HepG2 (cell line): ENCODE results near the gene ZNF440. TPM values are rescaled to one million over a fixed set of nuclear protein-coding genes. Genes with fewer than 3 reads are reported as not detected.

Source experiments
- ATAC-seq: fragments of 200-7000 bp; cut with Tn5 transposase; 3 replicates; pipeline ENCODE4 v1.9.1; 2020; ENCODE audit warnings: mild to moderate bottlenecking, moderate library complexity
- BruUV-seq: library from RNA; stranded (reverse); fragments of 400-500 nt; replicated peaks from 2 replicates; lab custom pipeline; 2021; lab: Mats Ljungman, UMichigan
- CTCF ChIA-PET: fragments of 300-600 bp; formaldehyde crosslinking; extraction: SDS; loops from one replicate; lab custom pipeline; 2021; ENCODE audit warnings: low total read pairs, inconsistent platforms, low intra/inter-chr PET ratio; lab: Yijun Ruan, JAX
- POLR2A ChIA-PET: fragments of 350-600 bp; sonication (Branson Sonifier 250); formaldehyde crosslinking; loops from one replicate; lab custom pipeline; 2020; ENCODE audit warnings: antibody characterized with exemption, inconsistent platforms; lab: Yijun Ruan, JAX
- DNase-seq: peaks from one replicate; pipeline ENCODE4 v3.0.0-alpha.2; 2015; ENCODE audit warnings: low spot score
- FAIRE-seq: peaks from 3 replicates; lab custom pipeline; 2011; peaks lifted over from hg19 to GRCh38; lab: Jason Lieb, UNC
- H2AFZ ChIP-seq: one replicate; pipeline ENCODE4 v1.6.1; 2011; ENCODE audit warnings: low read length, inconsistent platforms
- H3K27ac ChIP-seq: fragments of 300-600 bp; 3 replicates; pipeline ENCODE4 v1.8.0; 2011; ENCODE audit warnings: mixed run types, mild to moderate bottlenecking, mixed read lengths, low read length, inconsistent platforms; ENCODE audit not compliant: insufficient read depth; ENCODE audit errors: extremely low read length
- H3K27me3 ChIP-seq, 2 experiments: fragments of 200-600 bp in 1 of 2; 2 replicates in 1 of 2; 3 replicates in 1 of 2; pipeline versions ENCODE4 v1.6.0 to v1.8.0; 2011; ENCODE audit warnings: low read length in 2 of 2, mild to moderate bottlenecking in 2 of 2, moderate library complexity in 2 of 2, inconsistent platforms in 1 of 2; ENCODE audit not compliant: insufficient read depth in 2 of 2, control insufficient read depth in 1 of 2
- H3K36me3 ChIP-seq, 2 experiments: fragments of 200-600 bp in 1 of 2; replicated peaks in 1 of 2; 2 replicates in 1 of 2; 3 replicates in 1 of 2; pipeline versions ENCODE4 v1.5.1 to v1.8.0; 2011; ENCODE audit warnings: low read length in 2 of 2, inconsistent platforms in 1 of 2; ENCODE audit not compliant: insufficient read depth in 2 of 2, control insufficient read depth in 1 of 2
- H3K4me1 ChIP-seq: 2 replicates; pipeline ENCODE4 v1.5.1; 2012; ENCODE audit warnings: low read length, inconsistent platforms; ENCODE audit not compliant: insufficient read depth
- H3K4me2 ChIP-seq: 2 replicates; pipeline ENCODE4 v1.6.0; 2011; ENCODE audit warnings: low read depth, low read length, inconsistent platforms
- H3K4me3 ChIP-seq, 3 experiments: fragments of 200-600 bp in 1 of 3; sonication (generic), shearing (Covaris generic) in 1 of 3; replicated peaks in 1 of 3; 2 replicates each; pipeline ENCODE4 v1.5.1; 2011 to 2016; ENCODE audit warnings: low read length in 3 of 3, inconsistent platforms in 2 of 3, low read depth in 2 of 3, mild to moderate bottlenecking in 2 of 3, control low read depth in 1 of 3, mixed read lengths in 1 of 3; ENCODE audit not compliant: insufficient read depth in 1 of 3
- H3K79me2 ChIP-seq: one replicate; pipeline ENCODE4 v1.6.1; 2011; ENCODE audit warnings: low read length, inconsistent platforms; ENCODE audit not compliant: insufficient read depth
- H3K9ac ChIP-seq: 2 replicates; pipeline ENCODE4 v1.6.0; 2011; ENCODE audit warnings: mild to moderate bottlenecking, low read depth, low read length, inconsistent platforms; ENCODE audit not compliant: insufficient read depth
- H3K9me3 ChIP-seq: 2 replicates; pipeline ENCODE4 v1.5.1; 2012; ENCODE audit warnings: mild to moderate bottlenecking, low read length
- H4K20me1 ChIP-seq: 2 replicates; pipeline ENCODE4 v1.6.0; 2011; ENCODE audit warnings: inconsistent platforms, mild to moderate bottlenecking, low read length, moderate library complexity; ENCODE audit not compliant: insufficient read depth
- HNRNPH1 ChIP-seq: fragments of 200-400 bp; formaldehyde crosslinking; optimal IDR thresholded peaks from 2 replicates; pipeline ENCODE3; 2017; ENCODE audit warnings: mild to moderate bottlenecking, low read depth, low read length
- JARID2 ChIP-seq: sonication (generic); formaldehyde crosslinking; IDR thresholded peaks from 2 replicates; pipeline ENCODE4 v1.8.1; 2023; ENCODE audit warnings: missing genetic modification reagents, inconsistent platforms; ENCODE audit not compliant: insufficient replicate concordance
- KLF16 ChIP-seq, 2 experiments: sonication (generic) in 1 of 2; formaldehyde crosslinking in 1 of 2; IDR thresholded peaks; 2 replicates each; pipeline versions ENCODE4 v1.6.1 to v1.8.0; 2016 to 2023; ENCODE audit warnings: missing genetic modification reagents in 2 of 2, missing compliant biosample characterization in 1 of 2
- MYC ChIP-seq: sonication (generic); formaldehyde crosslinking; IDR thresholded peaks from 2 replicates; pipeline ENCODE4 v1.9.0; 2021; ENCODE audit warnings: missing genetic modification reagents, borderline replicate concordance
- SKI ChIP-seq: fragments of 450-650 bp; IDR thresholded peaks from one replicate; pipeline ENCODE4 v1.6.1; 2018; ENCODE audit warnings: mild to moderate bottlenecking; ENCODE audit not compliant: partially characterized antibody
- ZBTB8A ChIP-seq: sonication (generic); formaldehyde crosslinking; IDR thresholded peaks from 2 replicates; pipeline ENCODE4 v1.4.0; 2020; ENCODE audit warnings: mild to moderate bottlenecking, low read depth, missing genetic modification reagents, borderline replicate concordance
- ZFP1 ChIP-seq: IDR thresholded peaks from 2 replicates; pipeline ENCODE4 v1.6.1; 2016
- ZNF225 ChIP-seq: sonication (generic); formaldehyde crosslinking; IDR thresholded peaks from 2 replicates; pipeline ENCODE4 v1.4.0; 2020; ENCODE audit warnings: mild to moderate bottlenecking, missing genetic modification reagents
- ZNF563 ChIP-seq: sonication (generic); formaldehyde crosslinking; IDR thresholded peaks from 2 replicates; pipeline ENCODE4 v1.8.0; 2022; ENCODE audit warnings: mild to moderate bottlenecking, moderate library complexity, missing genetic modification reagents
- ZNF605 ChIP-seq: sonication (generic); formaldehyde crosslinking; IDR thresholded peaks from 2 replicates; pipeline ENCODE4 v1.8.0; 2022; ENCODE audit warnings: mild to moderate bottlenecking, missing genetic modification reagents
- ZNF749 ChIP-seq: sonication (generic); formaldehyde crosslinking; IDR thresholded peaks from 2 replicates; pipeline ENCODE4 v1.8.0; 2022; ENCODE audit warnings: mild to moderate bottlenecking, missing genetic modification reagents, moderate library complexity, borderline replicate concordance
- WGBS: methylation state at CpG from one replicate; pipeline ENCODE4 v1.1.6; 2017; ENCODE audit warnings: low lambda C conversion rate; 5-methylcytosine and 5-hydroxymethylcytosine counted together
- in situ Hi-C: cut with HindIII; loops from 2 replicates; pipeline ENCODE4 v1.10.0; 2017; ENCODE audit warnings: low pct_unique_long_range_greater_than_20kb; ENCODE audit not compliant: extremely low pct_ligation_motif_present
- intact Hi-C: fragments of 100-400 bp; cut with micrococcal nuclease; formaldehyde crosslinking; loops from one replicate; pipeline ENCODE4 v1.10.0; 2022; ENCODE audit not compliant: unreplicated experiment
- polyA plus RNA-seq, 8 experiments: library from polyadenylated mRNA; depleted of rRNA in 3 of 8; stranded (reverse) in 7 of 8; unstranded in 1 of 8; fragments of >200 nt; fragmentation: Illumina TruSeq in 4 of 8; extraction: Trizol in 4 of 8; gene quantifications; 2 replicates each; pipeline versions ENCODE4 v1.2.1 to v1.2.3, GENCODE V29; 2011 to 2016; ENCODE audit warnings: low read depth in 4 of 8, missing spikeins in 1 of 8, mixed read lengths in 1 of 8; ENCODE audit not compliant: insufficient read depth in 1 of 8
- total RNA-seq, 5 experiments: library from RNA; depleted of rRNA; stranded (reverse); fragments of >200 nt; fragmentation: Illumina TruSeq; extraction: Trizol; gene quantifications; 2 replicates each; pipeline ENCODE4 v1.2.3, GENCODE V29; 2016; ENCODE audit warnings: low read depth in 1 of 5
- TF ChIP-seq, protein P1 (sequence below): sonication (generic); formaldehyde crosslinking; IDR thresholded peaks from 2 replicates; pipeline ENCODE4 v1.8.0; 2022; ENCODE audit warnings: mild to moderate bottlenecking, missing genetic modification reagents, borderline replicate concordance
- TF ChIP-seq, protein P2 (sequence below): fragments of 450-650 bp; IDR thresholded peaks from 2 replicates; pipeline ENCODE4 v1.6.1; 2016
- TF ChIP-seq, protein P3 (sequence below): sonication (generic); formaldehyde crosslinking; IDR thresholded peaks from 2 replicates; pipeline ENCODE4 v1.5.0; 2020; ENCODE audit warnings: missing genetic modification reagents
- TF ChIP-seq, protein P4 (sequence below): sonication (generic); formaldehyde crosslinking; IDR thresholded peaks from 2 replicates; pipeline ENCODE4 v1.8.1; 2023; ENCODE audit warnings: mild to moderate bottlenecking, inconsistent platforms, moderate library complexity, missing genetic modification reagents, borderline replicate concordance

Gene ZNF440
- total and polyA plus RNA-seq, 2 of the 13 experiments (the other 11 are each of a cell fraction or from before 2014, with no cell fraction given) = 2.7 to 12.4 TPM

DNA sequence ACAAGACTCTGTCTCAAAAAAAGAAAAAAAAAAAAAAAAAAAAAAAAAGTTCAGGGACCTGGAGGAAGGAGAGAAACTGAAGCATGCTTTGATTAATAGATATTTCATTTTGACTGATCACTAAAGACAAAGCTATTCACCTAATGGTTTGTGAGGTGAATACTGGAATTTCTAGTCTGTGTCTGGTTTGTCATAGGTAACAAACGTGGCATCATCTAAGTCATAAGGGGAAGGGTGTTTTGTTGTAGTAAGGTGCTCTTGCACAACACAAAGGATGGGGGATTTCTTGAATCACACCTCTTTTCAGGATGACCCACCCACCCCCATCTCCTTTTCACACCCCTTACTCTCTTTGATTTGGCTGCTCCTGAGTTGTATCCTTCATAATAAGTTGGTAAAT lies 59.7 kb downstream of the ZNF440 start:
- in situ Hi-C loops = no loop called here
- H3K36me3 ChIP-seq = no peaks in the 10 kb centered on the region; a peak in 2 of 5 replicates
- H3K4me3 ChIP-seq = no peak overlapping the region
- POLR2A ChIA-PET = no interaction called here
- BruUV-seq = no TSS peak
- H3K9ac ChIP-seq = no peak overlapping the region
- no peaks in the 10 kb centered on the region for H4K20me1 ChIP-seq
- H3K27me3 ChIP-seq = no peaks in the 10 kb centered on the region
- DNase-seq = no peak
- intact Hi-C loops = no loop called here
- no peak overlapping the region for H3K27ac ChIP-seq
- no peak overlapping the region for H3K4me2 ChIP-seq
- H3K4me1 ChIP-seq = peaks cover 13% of the 10 kb centered on the region
- ATAC-seq = no peak
- no peaks in the 10 kb centered on the region for H3K79me2 ChIP-seq
- TF ChIP-seq ZNF605 (CRISPR knock-in tag) (no peak), ZFP1 (CRISPR knock-in tag) (no peak), SKI (no peak), ZNF749 (CRISPR knock-in tag) (no peak), ZBTB8A (CRISPR knock-in tag) (no peak), HNRNPH1 (no peak), ZNF225 (CRISPR knock-in tag) (no peak), MYC (no peak), ZNF563 (CRISPR knock-in tag) (no peak), JARID2 (CRISPR knock-in tag) (no peak), KLF16 (CRISPR knock-in tag; IDR thresholded peaks at IDR 0.05) (no peak)
- TF ChIP-seq, protein P1, sequence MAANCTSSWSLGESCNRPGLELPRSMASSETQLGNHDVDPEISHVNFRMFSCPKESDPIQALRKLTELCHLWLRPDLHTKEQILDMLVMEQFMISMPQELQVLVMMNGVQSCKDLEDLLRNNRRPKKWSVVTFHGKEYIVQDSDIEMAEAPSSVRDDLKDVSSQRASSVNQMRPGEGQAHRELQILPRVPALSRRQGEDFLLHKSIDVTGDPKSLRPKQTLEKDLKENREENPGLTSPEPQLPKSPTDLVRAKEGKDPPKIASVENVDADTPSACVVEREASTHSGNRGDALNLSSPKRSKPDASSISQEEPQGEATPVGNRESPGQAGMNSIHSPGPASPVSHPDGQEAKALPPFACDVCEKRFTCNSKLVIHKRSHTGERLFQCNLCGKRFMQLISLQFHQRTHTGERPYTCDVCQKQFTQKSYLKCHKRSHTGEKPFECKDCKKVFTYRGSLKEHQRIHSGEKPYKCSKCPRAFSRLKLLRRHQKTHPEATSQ (CRISPR knock-in tag) = no peak
- TF ChIP-seq, protein P2, sequence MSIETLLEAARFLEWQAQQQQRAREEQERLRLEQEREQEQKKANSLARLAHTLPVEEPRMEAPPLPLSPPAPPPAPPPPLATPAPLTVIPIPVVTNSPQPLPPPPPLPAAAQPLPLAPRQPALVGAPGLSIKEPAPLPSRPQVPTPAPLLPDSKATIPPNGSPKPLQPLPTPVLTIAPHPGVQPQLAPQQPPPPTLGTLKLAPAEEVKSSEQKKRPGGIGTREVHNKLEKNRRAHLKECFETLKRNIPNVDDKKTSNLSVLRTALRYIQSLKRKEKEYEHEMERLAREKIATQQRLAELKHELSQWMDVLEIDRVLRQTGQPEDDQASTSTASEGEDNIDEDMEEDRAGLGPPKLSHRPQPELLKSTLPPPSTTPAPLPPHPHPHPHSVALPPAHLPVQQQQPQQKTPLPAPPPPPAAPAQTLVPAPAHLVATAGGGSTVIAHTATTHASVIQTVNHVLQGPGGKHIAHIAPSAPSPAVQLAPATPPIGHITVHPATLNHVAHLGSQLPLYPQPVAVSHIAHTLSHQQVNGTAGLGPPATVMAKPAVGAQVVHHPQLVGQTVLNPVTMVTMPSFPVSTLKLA = no peak
- TF ChIP-seq, protein P3, sequence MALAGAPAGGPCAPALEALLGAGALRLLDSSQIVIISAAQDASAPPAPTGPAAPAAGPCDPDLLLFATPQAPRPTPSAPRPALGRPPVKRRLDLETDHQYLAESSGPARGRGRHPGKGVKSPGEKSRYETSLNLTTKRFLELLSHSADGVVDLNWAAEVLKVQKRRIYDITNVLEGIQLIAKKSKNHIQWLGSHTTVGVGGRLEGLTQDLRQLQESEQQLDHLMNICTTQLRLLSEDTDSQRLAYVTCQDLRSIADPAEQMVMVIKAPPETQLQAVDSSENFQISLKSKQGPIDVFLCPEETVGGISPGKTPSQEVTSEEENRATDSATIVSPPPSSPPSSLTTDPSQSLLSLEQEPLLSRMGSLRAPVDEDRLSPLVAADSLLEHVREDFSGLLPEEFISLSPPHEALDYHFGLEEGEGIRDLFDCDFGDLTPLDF (CRISPR knock-in tag) = no peak
- TF ChIP-seq, protein P4, sequence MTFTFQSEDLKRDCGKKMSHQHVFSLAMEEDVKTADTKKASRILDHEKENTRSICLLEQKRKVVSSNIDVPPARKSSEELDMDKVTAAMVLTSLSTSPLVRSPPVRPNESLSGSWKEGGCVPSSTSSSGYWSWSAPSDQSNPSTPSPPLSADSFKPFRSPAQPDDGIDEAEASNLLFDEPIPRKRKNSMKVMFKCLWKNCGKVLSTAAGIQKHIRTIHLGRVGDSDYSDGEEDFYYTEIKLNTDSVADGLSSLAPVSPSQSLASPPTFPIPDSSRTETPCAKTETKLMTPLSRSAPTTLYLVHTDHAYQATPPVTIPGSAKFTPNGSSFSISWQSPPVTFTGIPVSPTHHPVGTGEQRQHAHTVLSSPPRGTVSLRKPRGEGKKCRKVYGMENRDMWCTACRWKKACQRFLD = no peak
- CTCF ChIA-PET = no interaction called here
- WGBS = 47% methylated on average over 1 of the region's 1 CpG
- no peak overlapping the region for H2AFZ ChIP-seq
- FAIRE-seq = no peak
- H3K9me3 ChIP-seq = no peaks in the 10 kb centered on the region
